GM10266 (cell line): ENCODE measurements around the gene CKM.

Experiments used
- DNase-seq: peaks from one replicate; pipeline ENCODE4 v3.0.0; 2012; ENCODE audit errors: extremely low spot score
- CTCF ChIP-seq: IDR thresholded peaks from 2 replicates; pipeline ENCODE4 v1.5.1; 2012; ENCODE audit warnings: mild to moderate bottlenecking, low read depth; ENCODE audit not compliant: control insufficient read depth, insufficient read depth; ENCODE audit errors: missing control alignments

The CKM gene

GRCh38 chr19:45283443-45284033 is 39.1 kb downstream of the CKM start:
- DNase-seq: peak; percentile 69
- TF ChIP-seq CTCF: no peak

GRCh38 chr19:45280471-45280961 is 42.2 kb downstream of the CKM start:
- no peak for TF ChIP-seq CTCF
- DNase-seq: no peak

- no peak for DNase-seq
Measured at GRCh38 chr19:45279587-45280192, 43.0 kb downstream of the CKM start.

GRCh38 chr19:45278087-45278486 is 44.6 kb downstream of the CKM start:
- no peak for DNase-seq
- no peak for TF ChIP-seq CTCF

More at GRCh38 chr19:45279587-45280192, 43.0 kb downstream of the CKM start:
- TF ChIP-seq CTCF: no peak

GRCh38 chr19:45276284-45276687 is 46.4 kb downstream of the CKM start:
- no peak for DNase-seq
- TF ChIP-seq CTCF: no peak

GRCh38 chr19:45275370-45275971 is 47.2 kb downstream of the CKM start:
- no peak for TF ChIP-seq CTCF
- DNase-seq: no peak

GRCh38 chr19:45273521-45273855 is 49.2 kb downstream of the CKM start:
- DNase-seq: no peak
- no peak for TF ChIP-seq CTCF
